NCI-H69 (cell line): ENCODE data around the gene SLC25A21.
"Not testable (repeated sequence)": the region's sequence is repeated elsewhere in the genome, so short reads cannot be mapped to it uniquely, and the experiment has no call there.

Experiments
- DNase-seq: peaks from one replicate; lab custom pipeline; 2025; lab: John Stamatoyannopoulos, UW

Gene SLC25A21

GRCh38 chr14:36863271-36863670 is 309.1 kb downstream of the SLC25A21 start:
- DNase-seq, result no peak

GRCh38 chr14:36862237-36862636 is 310.2 kb downstream of the SLC25A21 start:
- DNase-seq, result not testable (repeated sequence)

- DNase-seq, result no peak
These were observed 311.6 kb downstream of the SLC25A21 start for GRCh38 chr14:36860831-36861230.

DNA sequence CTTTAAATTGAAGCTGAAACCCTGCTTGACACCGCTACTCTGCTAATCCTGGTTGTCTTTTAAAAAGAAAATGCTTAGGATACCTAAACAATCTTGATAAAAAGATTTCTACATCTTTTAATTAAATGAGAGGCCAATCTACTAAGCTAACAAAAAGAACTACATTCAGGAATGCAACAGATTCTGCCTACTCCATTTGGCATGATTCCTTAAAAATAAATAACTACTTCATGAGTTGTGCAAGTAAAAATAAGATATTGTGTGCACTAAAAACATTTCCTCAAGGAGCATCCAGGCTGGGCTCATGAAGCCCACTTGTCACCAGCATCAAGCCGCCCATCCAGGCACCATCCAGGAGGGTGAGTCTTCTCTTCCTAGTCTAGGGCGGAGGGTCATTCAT is 313.3 kb downstream of the SLC25A21 start:
- no peak for DNase-seq

DNA sequence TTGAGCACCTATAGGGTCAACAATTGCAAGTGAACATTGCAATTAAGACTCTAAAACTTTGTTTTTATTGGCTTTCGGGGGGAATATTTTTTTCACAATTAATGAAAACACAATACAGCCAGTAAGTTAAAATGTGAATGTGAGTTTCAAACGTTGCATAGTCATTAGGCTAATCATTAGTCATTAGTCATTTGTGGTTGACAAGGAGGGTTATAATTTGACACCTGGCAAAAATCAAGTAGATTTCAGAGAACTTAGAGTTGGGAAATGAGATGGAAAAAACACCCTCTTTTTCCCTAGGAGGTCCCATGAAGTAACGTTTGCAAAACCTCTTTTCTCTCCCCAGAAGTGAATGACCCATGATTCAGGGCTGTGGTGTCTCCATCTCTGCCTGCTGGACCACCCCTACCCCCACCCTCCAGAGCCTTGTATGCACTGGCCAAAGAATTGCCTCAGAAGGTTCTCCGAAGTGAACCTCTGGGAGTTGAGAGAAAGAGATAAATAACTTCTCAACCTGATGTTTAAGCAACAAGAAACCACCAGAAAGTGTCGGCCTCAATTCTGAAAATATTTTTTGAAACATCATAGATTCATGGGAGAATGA is 314.5 kb downstream of the SLC25A21 start:
- DNase-seq, result peak; percentile 29

- peak; percentile 98 for DNase-seq
These were observed 315.3 kb downstream of the SLC25A21 start for GRCh38 chr14:36857136-36857535.

DNA sequence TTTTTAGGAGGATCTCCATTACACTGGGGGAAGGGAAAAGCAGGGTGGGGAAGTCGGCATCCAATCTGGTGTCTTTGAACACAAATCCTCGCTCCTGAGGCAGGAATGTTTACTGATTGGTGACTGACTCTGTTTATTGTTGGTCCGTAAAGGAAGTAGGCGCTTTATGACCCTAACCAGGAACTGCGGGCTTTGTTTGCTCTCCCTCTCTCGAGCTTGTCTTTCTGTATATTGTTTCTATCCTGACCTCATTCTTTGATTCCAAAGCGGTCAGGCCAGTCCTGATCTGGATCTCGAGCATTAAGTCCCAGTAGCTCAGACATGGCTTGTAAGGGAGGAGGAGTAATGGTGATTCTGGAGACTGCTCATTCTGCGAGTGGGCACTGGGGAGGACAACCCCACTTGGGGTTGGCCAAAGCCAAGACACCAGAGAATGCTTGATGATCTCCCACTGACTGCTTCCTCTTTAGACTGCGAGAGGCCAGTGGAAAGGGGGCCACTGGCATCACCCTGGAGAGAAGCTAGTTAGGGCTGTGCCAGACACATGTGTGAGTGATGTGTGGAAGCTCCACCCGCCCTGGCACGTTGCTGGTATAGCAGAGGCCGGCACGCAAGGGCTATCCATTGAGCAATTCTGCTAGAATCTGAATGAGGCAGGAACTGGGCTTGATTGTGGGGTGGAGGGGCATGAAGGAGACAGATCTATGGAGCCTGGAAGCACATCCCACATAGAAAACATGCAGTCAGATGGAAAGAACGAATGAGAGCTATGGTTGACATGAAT is 316.1 kb downstream of the SLC25A21 start:
- peak; percentile 69 for DNase-seq

DNA sequence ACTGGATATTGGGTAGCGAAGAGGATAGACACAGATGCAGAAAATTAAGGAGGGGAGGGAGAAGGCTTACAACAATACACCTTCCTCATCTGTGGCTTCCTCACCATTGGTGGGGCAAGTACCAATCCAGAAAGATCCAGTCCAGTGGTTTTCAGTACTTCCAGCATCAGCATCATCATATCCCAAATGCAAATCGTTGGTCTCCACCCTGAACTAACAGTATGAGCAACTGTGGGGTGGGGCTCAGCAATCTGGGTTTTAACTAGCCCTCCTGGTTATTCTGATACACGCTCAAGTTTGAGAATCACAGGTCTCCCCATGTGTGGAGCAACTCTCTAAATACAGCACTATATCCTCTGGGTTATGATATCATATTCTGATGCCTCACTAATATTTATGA is 317.0 kb downstream of the SLC25A21 start:
- no peak for DNase-seq

- DNase-seq, result peak; percentile 30
These were observed 319.3 kb downstream of the SLC25A21 start for GRCh38 chr14:36852981-36853691.

DNA sequence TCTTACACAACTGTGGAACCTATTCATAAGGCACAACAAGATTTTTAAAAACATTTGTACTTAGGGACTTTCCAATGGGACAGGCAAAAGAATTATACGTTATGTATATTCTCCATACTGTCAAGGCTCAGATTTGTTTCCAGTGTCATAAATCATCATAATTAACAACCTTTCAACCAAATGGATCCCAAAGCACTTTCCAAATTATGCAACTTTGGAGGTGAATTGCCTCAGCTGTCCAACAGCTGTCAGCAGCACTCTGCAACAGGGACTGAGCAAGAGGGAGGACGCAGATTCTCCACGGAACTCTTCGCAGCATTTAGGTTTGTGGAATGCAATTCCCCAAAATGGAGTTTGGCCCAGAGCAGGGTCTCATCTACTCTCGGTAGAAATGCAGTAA is 324.2 kb downstream of the SLC25A21 start:
- peak; percentile 82 for DNase-seq

GRCh38 chr14:36847366-36847765 is 325.0 kb downstream of the SLC25A21 start:
- peak; percentile 70 for DNase-seq

DNA sequence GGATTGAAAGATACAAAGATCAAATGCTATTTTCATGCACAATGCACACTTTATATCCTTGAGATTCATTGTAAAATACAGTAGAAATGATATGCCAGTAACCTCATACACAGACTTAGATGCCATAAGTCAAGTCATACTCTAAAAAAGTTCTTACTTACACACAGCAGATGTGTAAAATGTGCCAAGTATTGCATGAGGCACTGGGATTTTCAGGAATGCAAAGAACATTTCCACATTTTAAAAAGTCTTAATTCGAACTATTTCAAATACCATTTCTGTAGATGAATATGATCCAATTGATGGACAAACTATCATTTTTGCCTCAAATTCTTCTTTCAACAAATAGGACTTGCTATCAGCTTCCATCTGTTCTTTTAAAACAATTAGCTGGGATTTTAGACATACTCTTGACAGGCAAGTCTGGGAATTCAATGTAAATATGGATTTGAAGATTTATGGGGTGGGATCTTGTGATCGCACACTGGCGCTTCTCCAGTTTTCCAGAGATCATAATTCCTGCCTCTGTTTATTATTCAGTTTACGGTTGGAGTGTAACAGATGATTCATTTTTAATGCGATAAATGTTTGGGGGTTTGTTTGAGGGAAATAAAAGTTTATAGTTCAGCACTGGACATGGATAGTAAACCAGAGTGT is 326.9 kb downstream of the SLC25A21 start:
- DNase-seq, result peak; percentile 78

GRCh38 chr14:36844443-36845195 is 327.8 kb downstream of the SLC25A21 start:
- peak; percentile 96 for DNase-seq

DNA sequence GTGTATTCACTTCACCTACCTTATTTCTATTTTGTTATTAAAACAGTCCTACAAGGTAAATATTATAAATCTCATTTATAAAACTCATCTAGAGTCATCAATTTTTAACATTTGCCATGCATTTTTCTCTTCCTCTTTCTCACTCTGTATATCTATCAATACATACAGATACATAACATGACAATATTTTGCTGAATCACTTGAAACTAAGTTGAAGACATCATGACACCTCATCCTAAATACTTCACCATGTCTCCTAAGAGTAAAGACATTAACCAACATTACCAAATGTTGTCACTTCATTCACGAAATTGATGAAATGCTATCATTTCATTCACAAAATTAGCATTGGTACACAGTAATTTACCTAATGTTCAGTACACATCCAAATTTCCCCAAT is 329.0 kb downstream of the SLC25A21 start:
- DNase-seq, result no peak

GRCh38 chr14:36835128-36835527 is 337.3 kb downstream of the SLC25A21 start:
- peak; percentile 100 for DNase-seq

GRCh38 chr14:36834293-36834692 is 338.1 kb downstream of the SLC25A21 start:
- no peak for DNase-seq

- no peak for DNase-seq
These were observed 342.9 kb downstream of the SLC25A21 start for GRCh38 chr14:36829547-36829946.

GRCh38 chr14:36827861-36828260 is 344.5 kb downstream of the SLC25A21 start:
- DNase-seq, result no peak

- DNase-seq, result no peak
These were observed 345.8 kb downstream of the SLC25A21 start for GRCh38 chr14:36826614-36827013.

- no peak for DNase-seq
These were observed 347.6 kb downstream of the SLC25A21 start for GRCh38 chr14:36824854-36825253.

DNA sequence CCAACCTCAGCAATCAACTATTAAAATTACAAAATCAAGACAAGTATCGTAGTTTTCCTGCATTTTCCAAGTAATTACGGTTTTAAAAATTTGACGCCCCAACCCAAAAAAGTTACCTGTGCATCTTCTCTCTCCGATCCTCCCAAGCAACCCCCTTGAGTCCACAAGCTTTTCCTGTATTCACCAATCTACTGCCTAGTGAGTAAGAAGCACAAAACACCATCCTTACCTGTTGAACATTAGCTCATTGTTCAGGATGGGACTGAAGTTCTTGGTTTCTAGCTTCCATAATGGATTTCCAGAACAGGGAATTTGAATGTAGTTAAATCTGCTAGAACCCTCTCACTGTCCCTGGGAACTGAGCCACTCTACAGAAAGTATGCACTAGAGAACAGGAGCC is 348.8 kb downstream of the SLC25A21 start:
- DNase-seq, result no peak

GRCh38 chr14:36822685-36823084 is 349.7 kb downstream of the SLC25A21 start:
- no peak for DNase-seq
